ENCODE results near the gene MAVS.
"Not testable (repeated sequence)": the region's sequence is repeated elsewhere in the genome, so short reads cannot be mapped to it uniquely, and the experiment has no call there.

The MAVS gene

GRCh38 chr20:3889489-3890397 is 43.1 kb downstream of the MAVS start:
- peak; percentile 11 for DNase-seq

DNA sequence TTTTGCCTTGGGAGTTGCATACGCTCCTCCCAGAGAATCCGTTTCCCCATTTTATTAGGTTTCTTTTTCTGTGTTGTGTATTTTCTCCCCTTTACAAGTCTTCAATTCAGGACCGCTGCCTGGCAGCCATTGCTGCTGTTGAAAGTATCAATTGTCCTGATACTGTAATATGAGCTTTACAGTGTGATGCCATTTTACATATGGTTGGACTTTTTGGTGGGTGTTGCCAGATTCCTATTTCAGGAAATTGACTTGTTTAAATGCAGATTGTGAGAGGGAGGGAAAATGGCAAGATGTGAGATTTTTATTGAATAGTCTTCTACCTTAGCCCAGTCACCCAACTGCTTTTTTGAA is 43.7 kb downstream of the MAVS start:
- peak; percentile 46 for DNase-seq

DNA sequence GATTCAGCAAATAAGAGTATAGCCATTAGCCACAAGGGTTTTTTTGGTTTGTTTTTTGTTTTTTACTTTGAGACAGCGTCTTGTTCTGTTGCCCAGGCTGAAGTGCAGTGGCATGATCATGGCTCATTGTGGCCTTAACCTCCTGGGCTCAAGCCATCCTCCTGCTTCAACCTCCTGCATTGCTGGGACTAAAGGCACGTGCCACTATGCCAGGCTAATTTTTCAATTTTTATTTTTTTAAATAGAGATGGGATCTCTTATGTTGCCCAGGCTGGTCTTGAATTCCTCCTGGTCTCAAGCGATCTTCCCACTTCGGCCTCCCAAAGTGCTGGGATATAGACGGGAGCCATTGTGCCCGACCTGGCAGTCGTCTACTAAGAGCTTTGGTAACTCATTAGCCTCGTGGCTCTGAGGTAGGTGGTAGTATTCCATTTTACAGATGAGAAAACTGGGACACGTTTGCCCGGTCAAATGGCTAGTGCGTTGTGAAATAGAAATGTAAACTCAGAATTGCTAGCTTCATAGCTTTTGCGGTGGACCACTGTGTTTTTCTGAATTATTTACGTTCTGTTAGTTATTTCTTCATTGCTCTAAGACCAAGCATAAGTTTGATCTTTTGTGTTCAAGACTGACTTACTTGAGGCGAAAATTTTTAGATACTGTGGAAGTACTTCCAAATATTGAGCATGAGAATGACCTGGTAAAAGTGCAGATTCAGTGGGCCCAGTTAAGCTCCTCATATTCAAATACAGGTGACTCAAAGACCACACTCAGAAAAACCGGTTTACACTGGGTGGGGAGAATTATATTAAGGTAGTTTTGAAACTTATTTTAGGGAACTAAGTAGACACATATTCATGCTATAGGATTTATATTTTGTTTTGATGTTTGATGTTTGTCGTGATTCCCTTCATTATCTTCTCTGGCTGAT is 44.6 kb downstream of the MAVS start:
- DNase-seq = no peak

- no peak for DNase-seq
Measured at GRCh38 chr20:3894796-3895195, 48.2 kb downstream of the MAVS start.

DNA sequence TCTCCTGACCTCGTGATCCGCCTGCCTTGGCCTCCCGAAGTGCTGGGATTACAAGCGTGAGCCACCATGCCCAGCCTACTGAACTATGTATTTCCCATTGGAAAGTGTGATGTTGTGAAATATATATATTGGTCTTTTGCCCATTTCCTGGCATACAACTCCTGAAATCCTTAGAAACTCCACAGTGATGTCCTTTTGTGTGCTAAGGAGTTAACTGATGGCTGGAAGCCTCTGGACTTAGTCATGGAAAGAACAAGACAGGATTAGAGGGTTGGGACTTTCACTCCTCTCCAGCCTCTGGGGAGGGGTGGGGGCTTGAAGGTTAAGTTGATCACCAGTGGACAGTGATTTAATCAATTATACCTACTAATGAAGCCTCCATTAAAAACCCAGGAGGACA is 49.7 kb downstream of the MAVS start:
- peak; percentile 52 for DNase-seq

- no peak for DNase-seq
Measured at GRCh38 chr20:3896853-3897583, 50.4 kb downstream of the MAVS start.

- not testable (repeated sequence) for DNase-seq
Measured at GRCh38 chr20:3898181-3898580, 51.5 kb downstream of the MAVS start.

DNA sequence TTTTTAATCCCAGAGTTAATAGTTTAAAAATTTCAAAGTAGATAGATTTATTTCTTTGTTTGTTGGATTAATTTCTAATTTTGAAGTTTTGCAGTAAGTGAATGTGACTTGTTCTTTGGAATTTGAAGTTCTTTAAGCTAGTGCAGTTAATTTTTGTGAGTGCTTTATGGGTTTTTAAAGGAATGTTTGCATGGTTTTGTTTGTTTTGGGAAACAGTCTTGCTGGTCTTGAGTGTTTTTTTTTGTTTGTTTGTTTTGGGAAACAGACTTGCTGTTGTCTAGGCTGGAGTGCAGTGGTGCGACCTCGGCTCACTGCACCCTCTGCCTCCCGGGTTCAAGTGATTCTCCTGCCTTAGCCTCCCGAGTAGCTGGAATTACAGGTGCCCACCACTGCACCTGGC is 52.0 kb downstream of the MAVS start:
- no peak for DNase-seq

GRCh38 chr20:3900187-3900604 is 53.6 kb downstream of the MAVS start:
- DNase-seq = no peak

GRCh38 chr20:3901028-3901705 is 54.5 kb downstream of the MAVS start:
- DNase-seq = no peak

- DNase-seq = no peak
Measured at GRCh38 chr20:3901706-3902440, 55.2 kb downstream of the MAVS start.

DNA sequence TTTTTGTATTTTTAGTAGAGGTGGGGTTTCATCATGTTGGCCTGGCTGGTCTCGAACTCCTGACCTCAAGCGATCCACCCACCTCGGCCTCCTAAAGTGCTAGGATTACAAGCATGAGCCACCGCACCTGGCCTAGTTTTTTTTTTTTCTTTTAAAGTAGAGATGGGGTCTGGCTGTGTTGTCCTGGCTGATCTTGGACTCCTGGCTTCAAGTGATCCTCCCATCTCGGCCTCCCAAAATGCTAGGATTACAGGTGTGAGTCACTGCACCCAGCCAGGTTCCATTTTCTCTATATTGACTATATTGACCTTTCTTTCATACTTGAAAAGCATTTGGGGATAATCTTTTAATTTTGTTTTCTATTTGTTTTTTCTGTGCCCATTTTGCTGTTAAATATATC is 55.8 kb downstream of the MAVS start:
- no peak for DNase-seq

DNA sequence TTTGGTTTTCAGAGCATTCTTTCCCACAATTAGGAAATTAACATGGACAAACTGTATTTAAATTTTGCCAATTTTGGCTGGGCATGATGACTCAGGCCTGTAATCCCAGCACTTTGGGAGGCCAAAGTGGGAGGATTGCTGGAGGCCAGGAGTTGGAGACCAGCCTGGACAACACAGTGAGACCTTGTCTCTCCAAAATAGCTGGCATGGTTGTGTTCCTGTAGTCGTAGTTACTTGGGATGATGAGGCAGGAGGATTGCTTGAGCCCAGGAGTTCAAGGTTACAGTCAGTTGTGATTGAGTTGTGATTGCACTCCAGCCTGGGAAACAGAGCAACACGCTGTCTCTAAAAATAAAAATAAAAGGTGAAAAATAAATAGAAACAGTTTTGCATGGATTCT is 57.6 kb downstream of the MAVS start:
- DNase-seq = no peak

GRCh38 chr20:3904857-3905256 is 58.2 kb downstream of the MAVS start:
- no peak for DNase-seq

DNA sequence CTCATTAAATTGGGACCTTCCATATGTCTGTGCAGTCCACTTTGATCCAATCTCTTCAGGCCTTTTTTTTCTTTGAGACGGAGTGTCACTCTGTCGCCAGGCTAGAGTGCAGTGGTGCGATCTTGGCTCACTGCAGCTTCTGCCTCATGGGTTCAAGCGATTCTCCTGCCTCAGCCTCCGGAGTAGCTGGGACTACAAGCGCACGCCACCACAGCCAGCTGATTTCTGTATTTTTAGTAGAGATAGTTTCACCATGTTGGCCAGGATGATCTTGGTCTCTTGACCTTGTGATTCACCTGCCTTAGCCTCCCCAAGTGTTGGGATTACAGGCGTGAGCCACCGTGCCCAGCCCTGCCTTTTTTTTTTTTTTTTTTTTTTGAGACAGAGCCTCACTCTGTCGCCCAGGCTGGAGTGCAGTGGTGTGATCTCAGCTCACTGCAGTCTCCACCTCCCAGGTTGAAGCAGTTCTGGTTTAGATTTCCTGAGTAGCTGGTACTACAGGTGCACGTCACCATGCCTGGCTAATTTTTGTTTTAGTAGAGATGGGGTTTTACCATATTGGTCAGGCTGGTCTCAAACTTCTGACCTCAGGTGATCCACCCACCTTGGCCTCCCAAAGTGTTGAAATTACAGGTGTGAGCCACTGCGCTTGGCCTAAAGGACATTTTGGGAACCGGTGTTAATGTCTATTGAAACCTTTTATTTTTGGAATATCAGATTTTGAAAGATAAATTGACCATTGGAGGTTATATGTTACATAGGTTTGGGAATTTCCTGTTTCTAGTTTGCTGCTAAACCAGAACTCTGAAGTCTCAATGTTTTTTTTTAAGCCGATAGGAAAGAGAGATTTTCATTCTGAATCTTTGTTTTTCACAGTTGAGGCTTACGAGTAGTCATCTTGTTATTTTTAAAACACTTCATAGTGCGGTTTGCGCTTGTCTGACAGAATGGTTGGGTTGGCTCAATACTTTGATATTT is 60.4 kb downstream of the MAVS start:
- not testable (repeated sequence) for DNase-seq

- DNase-seq = no peak
Measured at GRCh38 chr20:3908667-3909066, 62.0 kb downstream of the MAVS start.

GRCh38 chr20:3909952-3910366 is 63.3 kb downstream of the MAVS start:
- DNase-seq = no peak

- DNase-seq = no peak
Measured at GRCh38 chr20:3910853-3911252, 64.2 kb downstream of the MAVS start.

DNA sequence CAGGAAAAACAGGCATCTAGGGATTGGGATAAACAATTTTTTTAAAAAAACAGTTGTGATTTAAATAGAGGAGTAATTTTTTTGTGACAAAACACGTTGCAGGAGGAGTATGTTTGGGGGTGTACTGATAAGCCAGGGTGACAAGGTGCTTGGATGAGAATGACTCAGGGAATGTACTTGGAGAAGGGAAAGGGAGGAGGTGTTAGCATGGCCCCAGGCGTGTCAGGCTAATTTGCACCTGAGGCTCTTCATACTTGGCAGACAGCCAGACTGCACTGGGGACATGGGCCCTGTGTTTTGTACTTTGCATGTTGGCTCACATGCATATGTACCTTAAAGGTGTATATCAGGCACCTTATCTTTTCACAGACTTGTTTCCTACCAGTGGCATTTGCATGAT is 65.3 kb downstream of the MAVS start:
- no peak for DNase-seq

- DNase-seq = no peak
Measured at GRCh38 chr20:3914446-3914845, 67.8 kb downstream of the MAVS start.

GRCh38 chr20:3915691-3916090 is 69.1 kb downstream of the MAVS start:
- no peak for DNase-seq
